ENCODE results near the gene RPL41. TPM values are rescaled to one million over a fixed set of nuclear protein-coding genes. Genes with fewer than 3 reads are reported as not detected.

RPL41 gene
- total and polyA plus RNA-seq, 9 of the 15 experiments (the other 6 are each of a cell fraction or from before 2014, with no cell fraction given): 3,403 to 11,276 (median 5,604) TPM

DNA sequence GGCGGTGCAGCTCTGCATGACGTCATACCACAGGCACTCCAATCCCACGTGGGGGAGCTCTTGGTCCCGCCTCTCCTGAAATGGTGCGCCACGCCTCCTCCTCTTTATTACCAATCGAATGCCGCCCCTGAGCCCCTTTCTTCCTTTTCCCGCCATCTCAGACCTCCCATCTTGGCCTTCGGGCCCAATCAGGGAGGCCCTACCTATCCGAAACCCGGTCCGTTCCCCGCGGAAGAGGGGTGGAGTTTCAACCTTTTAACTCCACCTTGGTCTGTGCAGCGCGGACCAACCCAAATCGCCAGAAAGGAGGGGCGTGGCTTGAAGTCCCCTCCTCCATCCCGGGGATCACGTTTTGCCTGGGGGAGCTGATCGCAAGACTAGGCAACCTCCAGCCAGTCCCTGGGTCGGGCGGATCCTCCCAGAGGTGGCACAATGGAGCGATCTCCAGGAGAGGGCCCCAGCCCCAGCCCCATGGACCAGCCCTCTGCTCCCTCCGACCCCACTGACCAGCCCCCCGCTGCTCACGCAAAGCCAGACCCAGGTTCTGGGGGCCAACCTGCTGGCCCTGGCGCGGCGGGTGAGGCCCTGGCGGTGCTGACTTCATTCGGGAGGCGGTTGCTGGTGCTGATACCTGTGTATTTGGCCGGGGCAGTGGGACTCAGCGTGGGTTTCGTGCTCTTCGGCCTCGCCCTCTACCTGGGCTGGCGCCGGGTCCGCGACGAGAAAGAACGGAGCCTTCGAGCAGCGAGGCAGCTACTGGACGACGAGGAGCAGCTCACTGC, 11.6 kb downstream of the RPL41 start, which contains the start of gene ESYT1 (continued):
- TF ChIP-seq, protein P1, sequence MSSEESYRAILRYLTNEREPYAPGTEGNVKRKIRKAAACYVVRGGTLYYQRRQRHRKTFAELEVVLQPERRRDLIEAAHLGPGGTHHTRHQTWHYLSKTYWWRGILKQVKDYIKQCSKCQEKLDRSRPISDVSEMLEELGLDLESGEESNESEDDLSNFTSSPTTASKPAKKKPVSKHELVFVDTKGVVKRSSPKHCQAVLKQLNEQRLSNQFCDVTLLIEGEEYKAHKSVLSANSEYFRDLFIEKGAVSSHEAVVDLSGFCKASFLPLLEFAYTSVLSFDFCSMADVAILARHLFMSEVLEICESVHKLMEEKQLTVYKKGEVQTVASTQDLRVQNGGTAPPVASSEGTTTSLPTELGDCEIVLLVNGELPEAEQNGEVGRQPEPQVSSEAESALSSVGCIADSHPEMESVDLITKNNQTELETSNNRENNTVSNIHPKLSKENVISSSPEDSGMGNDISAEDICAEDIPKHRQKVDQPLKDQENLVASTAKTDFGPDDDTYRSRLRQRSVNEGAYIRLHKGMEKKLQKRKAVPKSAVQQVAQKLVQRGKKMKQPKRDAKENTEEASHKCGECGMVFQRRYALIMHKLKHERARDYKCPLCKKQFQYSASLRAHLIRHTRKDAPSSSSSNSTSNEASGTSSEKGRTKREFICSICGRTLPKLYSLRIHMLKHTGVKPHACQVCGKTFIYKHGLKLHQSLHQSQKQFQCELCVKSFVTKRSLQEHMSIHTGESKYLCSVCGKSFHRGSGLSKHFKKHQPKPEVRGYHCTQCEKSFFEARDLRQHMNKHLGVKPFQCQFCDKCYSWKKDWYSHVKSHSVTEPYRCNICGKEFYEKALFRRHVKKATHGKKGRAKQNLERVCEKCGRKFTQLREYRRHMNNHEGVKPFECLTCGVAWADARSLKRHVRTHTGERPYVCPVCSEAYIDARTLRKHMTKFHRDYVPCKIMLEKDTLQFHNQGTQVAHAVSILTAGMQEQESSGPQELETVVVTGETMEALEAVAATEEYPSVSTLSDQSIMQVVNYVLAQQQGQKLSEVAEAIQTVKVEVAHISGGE (CRISPR knock-in tag; IDR thresholded peaks at IDR 0.05): no peak
- TF ChIP-seq TEAD4 (IDR thresholded peaks at IDR 0.05; ENCODE audit: low read length): no peak
- TF ChIP-seq TEAD4 (CRISPR knock-in tag; IDR thresholded peaks at IDR 0.05; ENCODE audit: borderline replicate concordance): no peak
- TF ChIP-seq, protein P2, sequence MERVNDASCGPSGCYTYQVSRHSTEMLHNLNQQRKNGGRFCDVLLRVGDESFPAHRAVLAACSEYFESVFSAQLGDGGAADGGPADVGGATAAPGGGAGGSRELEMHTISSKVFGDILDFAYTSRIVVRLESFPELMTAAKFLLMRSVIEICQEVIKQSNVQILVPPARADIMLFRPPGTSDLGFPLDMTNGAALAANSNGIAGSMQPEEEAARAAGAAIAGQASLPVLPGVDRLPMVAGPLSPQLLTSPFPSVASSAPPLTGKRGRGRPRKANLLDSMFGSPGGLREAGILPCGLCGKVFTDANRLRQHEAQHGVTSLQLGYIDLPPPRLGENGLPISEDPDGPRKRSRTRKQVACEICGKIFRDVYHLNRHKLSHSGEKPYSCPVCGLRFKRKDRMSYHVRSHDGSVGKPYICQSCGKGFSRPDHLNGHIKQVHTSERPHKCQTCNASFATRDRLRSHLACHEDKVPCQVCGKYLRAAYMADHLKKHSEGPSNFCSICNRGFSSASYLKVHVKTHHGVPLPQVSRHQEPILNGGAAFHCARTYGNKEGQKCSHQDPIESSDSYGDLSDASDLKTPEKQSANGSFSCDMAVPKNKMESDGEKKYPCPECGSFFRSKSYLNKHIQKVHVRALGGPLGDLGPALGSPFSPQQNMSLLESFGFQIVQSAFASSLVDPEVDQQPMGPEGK (CRISPR knock-in tag; IDR thresholded peaks at IDR 0.05; ENCODE audit: borderline replicate concordance): no peak
- TF ChIP-seq CAMTA2 (CRISPR knock-in tag; conservative IDR thresholded peaks at IDR 0.05): no peak
- no peak for TF ChIP-seq HMG20A (CRISPR knock-in tag; conservative IDR thresholded peaks at IDR 0.05)
- no peak for TF ChIP-seq ZNF586 (CRISPR knock-in tag; conservative IDR thresholded peaks at IDR 0.05)
- TF ChIP-seq EGR1 (conservative IDR thresholded peaks at IDR 0.05): no peak
- no peak; the same call in 1 of the 2 replicates for TF ChIP-seq NBN (IDR thresholded peaks at IDR 0.05; ENCODE audit: low read depth)
- no peak for TF ChIP-seq HIVEP1 (CRISPR knock-in tag; IDR thresholded peaks at IDR 0.05)
- TF ChIP-seq, protein P3, sequence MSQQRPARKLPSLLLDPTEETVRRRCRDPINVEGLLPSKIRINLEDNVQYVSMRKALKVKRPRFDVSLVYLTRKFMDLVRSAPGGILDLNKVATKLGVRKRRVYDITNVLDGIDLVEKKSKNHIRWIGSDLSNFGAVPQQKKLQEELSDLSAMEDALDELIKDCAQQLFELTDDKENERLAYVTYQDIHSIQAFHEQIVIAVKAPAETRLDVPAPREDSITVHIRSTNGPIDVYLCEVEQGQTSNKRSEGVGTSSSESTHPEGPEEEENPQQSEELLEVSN (IDR thresholded peaks at IDR 0.05; ENCODE audit: borderline replicate concordance in 1 of 2, extremely low read depth in 1 of 2, insufficient read depth in 1 of 2, insufficient read length in 1 of 2, low read depth in 1 of 2, low read length in 1 of 2, poor library complexity in 1 of 2, severe bottlenecking in 1 of 2): peak; percentile 77 to 95
- TF ChIP-seq POLR2AphosphoS5 (IDR thresholded peaks at IDR 0.05; ENCODE audit: control insufficient read depth, insufficient read depth, low read depth, low read length): peak; percentile 85

Measured in K562 (cell line).